HepG2 (cell line): ENCODE measurements around the gene KDM6B. TPM values are rescaled to one million over a fixed set of nuclear protein-coding genes. Genes with fewer than 3 reads are reported as not detected.

ENCODE experiments used
- ARID2 ChIP-seq: sonication (generic); formaldehyde crosslinking; IDR thresholded peaks from 2 replicates; pipeline ENCODE4 v1.8.1; 2022; ENCODE audit warnings: mild to moderate bottlenecking, missing genetic modification reagents, borderline replicate concordance
- CHD2 ChIP-seq: IDR thresholded peaks from 2 replicates; pipeline ENCODE4 v1.6.1; 2011; ENCODE audit warnings: low read depth, low read length, improper control_type of control experiment
- HMGA1 ChIP-seq: sonication (generic); formaldehyde crosslinking; conservative IDR thresholded peaks from 2 replicates; pipeline ENCODE4 v1.4.0; 2020; ENCODE audit warnings: missing genetic modification reagents
- IRF2 ChIP-seq: IDR thresholded peaks from 2 replicates; pipeline ENCODE4 v1.6.1; 2018; ENCODE audit warnings: missing genetic modification reagents, missing compliant biosample characterization
- KMT2A ChIP-seq: sonication (generic); formaldehyde crosslinking; IDR thresholded peaks from 2 replicates; pipeline ENCODE4 v1.4.0; 2020; ENCODE audit warnings: missing genetic modification reagents
- MAFG ChIP-seq: sonication (generic); formaldehyde crosslinking; IDR thresholded peaks from 2 replicates; pipeline ENCODE4 v1.5.1; 2020; ENCODE audit warnings: mild to moderate bottlenecking, missing genetic modification reagents
- NONO ChIP-seq, 2 experiments: fragments of 450-650 bp in 1 of 2; sonication (generic) in 1 of 2; formaldehyde crosslinking in 1 of 2; IDR thresholded peaks in 1 of 2; conservative IDR thresholded peaks in 1 of 2; 2 replicates each; pipeline versions ENCODE4 v1.6.1 to v1.8.0; 2017 to 2022; ENCODE audit warnings: mild to moderate bottlenecking in 1 of 2, missing genetic modification reagents in 1 of 2, moderate library complexity in 1 of 2
- STAG1 ChIP-seq: sonication (generic); formaldehyde crosslinking; IDR thresholded peaks from 2 replicates; pipeline ENCODE4 v1.4.0; 2020; ENCODE audit warnings: missing genetic modification reagents
- TBL1XR1 ChIP-seq: fragments of 150-350 bp; IDR thresholded peaks from 2 replicates; pipeline ENCODE4 v1.6.1; 2014; ENCODE audit warnings: borderline replicate concordance, low read length; ENCODE audit not compliant: partially characterized antibody
- ZFYVE20 ChIP-seq: sonication (generic); formaldehyde crosslinking; IDR thresholded peaks from 2 replicates; pipeline ENCODE4 v1.8.0; 2023; ENCODE audit warnings: low read depth, mild to moderate bottlenecking, moderate library complexity, missing genetic modification reagents, borderline replicate concordance
- ZKSCAN1 ChIP-seq: fragments of 150-350 bp; IDR thresholded peaks from 2 replicates; pipeline ENCODE4 v1.6.1; 2014; ENCODE audit warnings: low read length
- ZNF446 ChIP-seq: sonication (generic); formaldehyde crosslinking; IDR thresholded peaks from 2 replicates; pipeline ENCODE4 v1.5.0; 2020; ENCODE audit warnings: mild to moderate bottlenecking, missing genetic modification reagents
- ZNF496 ChIP-seq: sonication (generic); formaldehyde crosslinking; IDR thresholded peaks from 2 replicates; pipeline ENCODE4 v1.8.1; 2023; ENCODE audit warnings: mild to moderate bottlenecking, moderate library complexity, missing genetic modification reagents; ENCODE audit not compliant: insufficient replicate concordance
- ZNF564 ChIP-seq: sonication (generic); formaldehyde crosslinking; IDR thresholded peaks from 2 replicates; pipeline ENCODE4 v1.8.1; 2023; ENCODE audit warnings: mild to moderate bottlenecking, missing genetic modification reagents
- ZNF773 ChIP-seq: sonication (generic); formaldehyde crosslinking; IDR thresholded peaks from 2 replicates; pipeline ENCODE4 v1.4.0; 2020; ENCODE audit warnings: missing genetic modification reagents, borderline replicate concordance
- ZNF788 ChIP-seq: sonication (generic); formaldehyde crosslinking; IDR thresholded peaks from 2 replicates; pipeline ENCODE4 v1.5.0; 2020; ENCODE audit warnings: mild to moderate bottlenecking, missing genetic modification reagents, borderline replicate concordance
- polyA plus RNA-seq, 8 experiments: library from polyadenylated mRNA; depleted of rRNA in 3 of 8; stranded (reverse) in 7 of 8; unstranded in 1 of 8; fragments of >200 nt; fragmentation: Illumina TruSeq in 4 of 8; extraction: Trizol in 4 of 8; gene quantifications; 2 replicates each; pipeline versions ENCODE4 v1.2.1 to v1.2.3, GENCODE V29; 2011 to 2016; ENCODE audit warnings: low read depth in 4 of 8, missing spikeins in 1 of 8, mixed read lengths in 1 of 8; ENCODE audit not compliant: insufficient read depth in 1 of 8
- total RNA-seq, 5 experiments: library from RNA; depleted of rRNA; stranded (reverse); fragments of >200 nt; fragmentation: Illumina TruSeq; extraction: Trizol; gene quantifications; 2 replicates each; pipeline ENCODE4 v1.2.3, GENCODE V29; 2016; ENCODE audit warnings: low read depth in 1 of 5
- TF ChIP-seq, protein P1 (sequence below): sonication (generic); formaldehyde crosslinking; IDR thresholded peaks from 2 replicates; pipeline ENCODE4 v1.8.1; 2023; ENCODE audit warnings: mild to moderate bottlenecking, inconsistent platforms, moderate library complexity, missing genetic modification reagents, borderline replicate concordance
- TF ChIP-seq, protein P2 (sequence below): IDR thresholded peaks from 2 replicates; pipeline ENCODE4 v1.6.1; 2016; ENCODE audit warnings: low read depth, missing genetic modification reagents, missing compliant biosample characterization
- TF ChIP-seq, protein P3 (sequence below): sonication (generic); formaldehyde crosslinking; conservative IDR thresholded peaks from 2 replicates; pipeline ENCODE4 v1.5.0; 2020; ENCODE audit warnings: missing genetic modification reagents
- TF ChIP-seq, protein P4 (sequence below): sonication (generic); formaldehyde crosslinking; IDR thresholded peaks from 2 replicates; pipeline ENCODE4 v1.5.0; 2020; ENCODE audit warnings: mild to moderate bottlenecking, missing genetic modification reagents, moderate library complexity
- TF ChIP-seq, protein P5 (sequence below): IDR thresholded peaks from 2 replicates; pipeline ENCODE4 v1.6.1; 2016; ENCODE audit warnings: low read depth, borderline replicate concordance

Gene KDM6B
- total and polyA plus RNA-seq, 2 of the 13 experiments (the other 11 are each of a cell fraction or from before 2014, with no cell fraction given) = 1.3 to 2.1 TPM

DNA sequence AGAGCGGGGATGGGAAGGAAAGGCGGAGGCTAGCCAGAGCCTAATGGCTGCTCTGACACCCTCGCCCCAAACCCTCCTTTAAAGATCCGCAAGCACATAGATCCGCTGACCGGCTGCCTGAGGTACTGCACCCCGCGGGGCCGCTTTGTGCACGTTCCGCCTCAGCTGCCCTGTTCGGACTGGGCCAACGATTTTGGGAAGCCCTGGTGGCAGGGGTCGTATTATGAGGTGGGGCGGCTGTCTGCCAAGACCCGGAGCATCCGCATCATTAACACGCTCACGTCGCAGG lies 24.4 kb downstream of the KDM6B start (continued):
- no peak for TF ChIP-seq ZNF496 (CRISPR knock-in tag)
- TF ChIP-seq ZFYVE20 = no peak
- peak; percentile 59 for TF ChIP-seq STAG1 (CRISPR knock-in tag)
- no peak for TF ChIP-seq KMT2A (CRISPR knock-in tag)
- TF ChIP-seq CHD2 = no peak
- TF ChIP-seq, protein P1, sequence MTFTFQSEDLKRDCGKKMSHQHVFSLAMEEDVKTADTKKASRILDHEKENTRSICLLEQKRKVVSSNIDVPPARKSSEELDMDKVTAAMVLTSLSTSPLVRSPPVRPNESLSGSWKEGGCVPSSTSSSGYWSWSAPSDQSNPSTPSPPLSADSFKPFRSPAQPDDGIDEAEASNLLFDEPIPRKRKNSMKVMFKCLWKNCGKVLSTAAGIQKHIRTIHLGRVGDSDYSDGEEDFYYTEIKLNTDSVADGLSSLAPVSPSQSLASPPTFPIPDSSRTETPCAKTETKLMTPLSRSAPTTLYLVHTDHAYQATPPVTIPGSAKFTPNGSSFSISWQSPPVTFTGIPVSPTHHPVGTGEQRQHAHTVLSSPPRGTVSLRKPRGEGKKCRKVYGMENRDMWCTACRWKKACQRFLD (CRISPR knock-in tag) = no peak
- no peak for TF ChIP-seq ARID2 (CRISPR knock-in tag)
- TF ChIP-seq, protein P2, sequence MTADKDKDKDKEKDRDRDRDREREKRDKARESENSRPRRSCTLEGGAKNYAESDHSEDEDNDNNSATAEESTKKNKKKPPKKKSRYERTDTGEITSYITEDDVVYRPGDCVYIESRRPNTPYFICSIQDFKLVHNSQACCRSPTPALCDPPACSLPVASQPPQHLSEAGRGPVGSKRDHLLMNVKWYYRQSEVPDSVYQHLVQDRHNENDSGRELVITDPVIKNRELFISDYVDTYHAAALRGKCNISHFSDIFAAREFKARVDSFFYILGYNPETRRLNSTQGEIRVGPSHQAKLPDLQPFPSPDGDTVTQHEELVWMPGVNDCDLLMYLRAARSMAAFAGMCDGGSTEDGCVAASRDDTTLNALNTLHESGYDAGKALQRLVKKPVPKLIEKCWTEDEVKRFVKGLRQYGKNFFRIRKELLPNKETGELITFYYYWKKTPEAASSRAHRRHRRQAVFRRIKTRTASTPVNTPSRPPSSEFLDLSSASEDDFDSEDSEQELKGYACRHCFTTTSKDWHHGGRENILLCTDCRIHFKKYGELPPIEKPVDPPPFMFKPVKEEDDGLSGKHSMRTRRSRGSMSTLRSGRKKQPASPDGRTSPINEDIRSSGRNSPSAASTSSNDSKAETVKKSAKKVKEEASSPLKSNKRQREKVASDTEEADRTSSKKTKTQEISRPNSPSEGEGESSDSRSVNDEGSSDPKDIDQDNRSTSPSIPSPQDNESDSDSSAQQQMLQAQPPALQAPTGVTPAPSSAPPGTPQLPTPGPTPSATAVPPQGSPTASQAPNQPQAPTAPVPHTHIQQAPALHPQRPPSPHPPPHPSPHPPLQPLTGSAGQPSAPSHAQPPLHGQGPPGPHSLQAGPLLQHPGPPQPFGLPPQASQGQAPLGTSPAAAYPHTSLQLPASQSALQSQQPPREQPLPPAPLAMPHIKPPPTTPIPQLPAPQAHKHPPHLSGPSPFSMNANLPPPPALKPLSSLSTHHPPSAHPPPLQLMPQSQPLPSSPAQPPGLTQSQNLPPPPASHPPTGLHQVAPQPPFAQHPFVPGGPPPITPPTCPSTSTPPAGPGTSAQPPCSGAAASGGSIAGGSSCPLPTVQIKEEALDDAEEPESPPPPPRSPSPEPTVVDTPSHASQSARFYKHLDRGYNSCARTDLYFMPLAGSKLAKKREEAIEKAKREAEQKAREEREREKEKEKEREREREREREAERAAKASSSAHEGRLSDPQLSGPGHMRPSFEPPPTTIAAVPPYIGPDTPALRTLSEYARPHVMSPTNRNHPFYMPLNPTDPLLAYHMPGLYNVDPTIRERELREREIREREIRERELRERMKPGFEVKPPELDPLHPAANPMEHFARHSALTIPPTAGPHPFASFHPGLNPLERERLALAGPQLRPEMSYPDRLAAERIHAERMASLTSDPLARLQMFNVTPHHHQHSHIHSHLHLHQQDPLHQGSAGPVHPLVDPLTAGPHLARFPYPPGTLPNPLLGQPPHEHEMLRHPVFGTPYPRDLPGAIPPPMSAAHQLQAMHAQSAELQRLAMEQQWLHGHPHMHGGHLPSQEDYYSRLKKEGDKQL (CRISPR knock-in tag) = no peak
- TF ChIP-seq HMGA1 = no peak
- TF ChIP-seq ZKSCAN1 = no peak
- TF ChIP-seq ZNF788 = no peak
- TF ChIP-seq IRF2 (CRISPR knock-in tag) = peak; percentile 4; the same call in 1 of the 2 replicates
- TF ChIP-seq ZNF446 = no peak
- TF ChIP-seq NONO (IDR thresholded peaks at IDR 0.05) = no peak
- no peak for TF ChIP-seq NONO (CRISPR knock-in tag; conservative IDR thresholded peaks at IDR 0.05)
- TF ChIP-seq, protein P3, sequence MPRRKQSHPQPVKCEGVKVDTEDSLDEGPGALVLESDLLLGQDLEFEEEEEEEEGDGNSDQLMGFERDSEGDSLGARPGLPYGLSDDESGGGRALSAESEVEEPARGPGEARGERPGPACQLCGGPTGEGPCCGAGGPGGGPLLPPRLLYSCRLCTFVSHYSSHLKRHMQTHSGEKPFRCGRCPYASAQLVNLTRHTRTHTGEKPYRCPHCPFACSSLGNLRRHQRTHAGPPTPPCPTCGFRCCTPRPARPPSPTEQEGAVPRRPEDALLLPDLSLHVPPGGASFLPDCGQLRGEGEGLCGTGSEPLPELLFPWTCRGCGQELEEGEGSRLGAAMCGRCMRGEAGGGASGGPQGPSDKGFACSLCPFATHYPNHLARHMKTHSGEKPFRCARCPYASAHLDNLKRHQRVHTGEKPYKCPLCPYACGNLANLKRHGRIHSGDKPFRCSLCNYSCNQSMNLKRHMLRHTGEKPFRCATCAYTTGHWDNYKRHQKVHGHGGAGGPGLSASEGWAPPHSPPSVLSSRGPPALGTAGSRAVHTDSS (CRISPR knock-in tag) = no peak
- TF ChIP-seq ZNF564 (CRISPR knock-in tag) = 0 out of 2 replicates have a peak, but pooled peaks have one; percentile 15
- no peak for TF ChIP-seq MAFG
- TF ChIP-seq, protein P4, sequence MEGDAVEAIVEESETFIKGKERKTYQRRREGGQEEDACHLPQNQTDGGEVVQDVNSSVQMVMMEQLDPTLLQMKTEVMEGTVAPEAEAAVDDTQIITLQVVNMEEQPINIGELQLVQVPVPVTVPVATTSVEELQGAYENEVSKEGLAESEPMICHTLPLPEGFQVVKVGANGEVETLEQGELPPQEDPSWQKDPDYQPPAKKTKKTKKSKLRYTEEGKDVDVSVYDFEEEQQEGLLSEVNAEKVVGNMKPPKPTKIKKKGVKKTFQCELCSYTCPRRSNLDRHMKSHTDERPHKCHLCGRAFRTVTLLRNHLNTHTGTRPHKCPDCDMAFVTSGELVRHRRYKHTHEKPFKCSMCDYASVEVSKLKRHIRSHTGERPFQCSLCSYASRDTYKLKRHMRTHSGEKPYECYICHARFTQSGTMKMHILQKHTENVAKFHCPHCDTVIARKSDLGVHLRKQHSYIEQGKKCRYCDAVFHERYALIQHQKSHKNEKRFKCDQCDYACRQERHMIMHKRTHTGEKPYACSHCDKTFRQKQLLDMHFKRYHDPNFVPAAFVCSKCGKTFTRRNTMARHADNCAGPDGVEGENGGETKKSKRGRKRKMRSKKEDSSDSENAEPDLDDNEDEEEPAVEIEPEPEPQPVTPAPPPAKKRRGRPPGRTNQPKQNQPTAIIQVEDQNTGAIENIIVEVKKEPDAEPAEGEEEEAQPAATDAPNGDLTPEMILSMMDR (CRISPR knock-in tag) = peak; percentile 56
- no peak for TF ChIP-seq ZNF773
- no peak for TF ChIP-seq TBL1XR1
- TF ChIP-seq, protein P5, sequence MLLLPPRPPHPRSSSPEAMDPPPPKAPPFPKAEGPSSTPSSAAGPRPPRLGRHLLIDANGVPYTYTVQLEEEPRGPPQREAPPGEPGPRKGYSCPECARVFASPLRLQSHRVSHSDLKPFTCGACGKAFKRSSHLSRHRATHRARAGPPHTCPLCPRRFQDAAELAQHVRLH (CRISPR knock-in tag) = 0 out of 2 replicates have a peak, but pooled peaks have one; percentile 21
